GM19099 (cell line): ENCODE data around the gene TP73.

Experiments
- POLR2A ChIP-seq: IDR thresholded peaks from 3 replicates; pipeline ENCODE4 v1.6.1; 2011; ENCODE audit warnings: low read depth; ENCODE audit not compliant: insufficient read length; ENCODE audit errors: extremely low read depth

Gene TP73

GRCh38 chr1:3777078-3777547 is 124.8 kb downstream of the TP73 start:
- no peak for TF ChIP-seq POLR2A

GRCh38 chr1:3777647-3778589 is 125.6 kb downstream of the TP73 start:
- no peak for TF ChIP-seq POLR2A

GRCh38 chr1:3778590-3779264 is 126.4 kb downstream of the TP73 start:
- TF ChIP-seq POLR2A: no peak

GRCh38 chr1:3779265-3779911 is 127.1 kb downstream of the TP73 start:
- no peak for TF ChIP-seq POLR2A

GRCh38 chr1:3779912-3780416 is 127.6 kb downstream of the TP73 start:
- TF ChIP-seq POLR2A: no peak

- no peak for TF ChIP-seq POLR2A
These were observed 128.6 kb downstream of the TP73 start for GRCh38 chr1:3780901-3781300.

- TF ChIP-seq POLR2A: no peak
These were observed 131.5 kb downstream of the TP73 start for GRCh38 chr1:3783651-3784474.

- no peak for TF ChIP-seq POLR2A
These were observed 132.7 kb downstream of the TP73 start for GRCh38 chr1:3785045-3785444.

GRCh38 chr1:3785456-3786157 is 133.3 kb downstream of the TP73 start:
- TF ChIP-seq POLR2A: no peak
